Measurements from ENCODE around the gene MSRB1.

DNA sequence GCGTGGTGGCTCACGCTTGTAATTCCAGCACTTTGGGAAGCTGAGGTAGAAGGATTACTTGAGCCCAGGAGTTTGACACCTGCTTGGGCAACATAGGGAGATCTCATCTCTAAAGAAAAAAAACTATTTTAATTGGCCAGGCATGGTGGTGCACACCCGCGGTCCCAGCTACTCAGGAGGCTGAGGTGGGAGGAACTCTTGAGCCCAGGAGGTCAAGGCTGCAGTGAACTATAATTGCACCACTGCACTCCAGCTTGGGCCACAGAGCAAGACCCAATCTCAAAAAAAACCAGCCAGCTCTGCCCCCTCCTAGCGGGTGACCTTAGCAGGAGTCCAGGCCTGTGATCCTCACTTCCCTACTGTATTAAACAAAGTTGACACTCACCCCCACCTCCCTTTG is 18.9 kb downstream of the MSRB1 start:
- TF ChIP-seq, protein P1, sequence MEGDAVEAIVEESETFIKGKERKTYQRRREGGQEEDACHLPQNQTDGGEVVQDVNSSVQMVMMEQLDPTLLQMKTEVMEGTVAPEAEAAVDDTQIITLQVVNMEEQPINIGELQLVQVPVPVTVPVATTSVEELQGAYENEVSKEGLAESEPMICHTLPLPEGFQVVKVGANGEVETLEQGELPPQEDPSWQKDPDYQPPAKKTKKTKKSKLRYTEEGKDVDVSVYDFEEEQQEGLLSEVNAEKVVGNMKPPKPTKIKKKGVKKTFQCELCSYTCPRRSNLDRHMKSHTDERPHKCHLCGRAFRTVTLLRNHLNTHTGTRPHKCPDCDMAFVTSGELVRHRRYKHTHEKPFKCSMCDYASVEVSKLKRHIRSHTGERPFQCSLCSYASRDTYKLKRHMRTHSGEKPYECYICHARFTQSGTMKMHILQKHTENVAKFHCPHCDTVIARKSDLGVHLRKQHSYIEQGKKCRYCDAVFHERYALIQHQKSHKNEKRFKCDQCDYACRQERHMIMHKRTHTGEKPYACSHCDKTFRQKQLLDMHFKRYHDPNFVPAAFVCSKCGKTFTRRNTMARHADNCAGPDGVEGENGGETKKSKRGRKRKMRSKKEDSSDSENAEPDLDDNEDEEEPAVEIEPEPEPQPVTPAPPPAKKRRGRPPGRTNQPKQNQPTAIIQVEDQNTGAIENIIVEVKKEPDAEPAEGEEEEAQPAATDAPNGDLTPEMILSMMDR (IDR thresholded peaks at IDR 0.05 in 2 of 3, conservative IDR thresholded peaks at IDR 0.05 in 1 of 3; ENCODE audit: borderline replicate concordance in 1 of 3, insufficient read depth in 1 of 3, low read depth in 2 of 3, low read length in 2 of 3): no peak
- TF ChIP-seq EZH2 (IDR thresholded peaks at IDR 0.05) (no peak), EZH2phosphoT487 (IDR thresholded peaks at IDR 0.05; ENCODE audit: borderline replicate concordance) (no peak), POLR2A (IDR thresholded peaks at IDR 0.05; ENCODE audit: borderline replicate concordance, extremely low read depth, insufficient read depth, insufficient read length) (no peak), POLR2AphosphoS5 (IDR thresholded peaks at IDR 0.05; ENCODE audit: low read depth, low read length) (no peak)
- TF ChIP-seq, protein P2, sequence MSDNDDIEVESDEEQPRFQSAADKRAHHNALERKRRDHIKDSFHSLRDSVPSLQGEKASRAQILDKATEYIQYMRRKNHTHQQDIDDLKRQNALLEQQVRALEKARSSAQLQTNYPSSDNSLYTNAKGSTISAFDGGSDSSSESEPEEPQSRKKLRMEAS (IDR thresholded peaks at IDR 0.05): no peak
- TF ChIP-seq, protein P3, sequence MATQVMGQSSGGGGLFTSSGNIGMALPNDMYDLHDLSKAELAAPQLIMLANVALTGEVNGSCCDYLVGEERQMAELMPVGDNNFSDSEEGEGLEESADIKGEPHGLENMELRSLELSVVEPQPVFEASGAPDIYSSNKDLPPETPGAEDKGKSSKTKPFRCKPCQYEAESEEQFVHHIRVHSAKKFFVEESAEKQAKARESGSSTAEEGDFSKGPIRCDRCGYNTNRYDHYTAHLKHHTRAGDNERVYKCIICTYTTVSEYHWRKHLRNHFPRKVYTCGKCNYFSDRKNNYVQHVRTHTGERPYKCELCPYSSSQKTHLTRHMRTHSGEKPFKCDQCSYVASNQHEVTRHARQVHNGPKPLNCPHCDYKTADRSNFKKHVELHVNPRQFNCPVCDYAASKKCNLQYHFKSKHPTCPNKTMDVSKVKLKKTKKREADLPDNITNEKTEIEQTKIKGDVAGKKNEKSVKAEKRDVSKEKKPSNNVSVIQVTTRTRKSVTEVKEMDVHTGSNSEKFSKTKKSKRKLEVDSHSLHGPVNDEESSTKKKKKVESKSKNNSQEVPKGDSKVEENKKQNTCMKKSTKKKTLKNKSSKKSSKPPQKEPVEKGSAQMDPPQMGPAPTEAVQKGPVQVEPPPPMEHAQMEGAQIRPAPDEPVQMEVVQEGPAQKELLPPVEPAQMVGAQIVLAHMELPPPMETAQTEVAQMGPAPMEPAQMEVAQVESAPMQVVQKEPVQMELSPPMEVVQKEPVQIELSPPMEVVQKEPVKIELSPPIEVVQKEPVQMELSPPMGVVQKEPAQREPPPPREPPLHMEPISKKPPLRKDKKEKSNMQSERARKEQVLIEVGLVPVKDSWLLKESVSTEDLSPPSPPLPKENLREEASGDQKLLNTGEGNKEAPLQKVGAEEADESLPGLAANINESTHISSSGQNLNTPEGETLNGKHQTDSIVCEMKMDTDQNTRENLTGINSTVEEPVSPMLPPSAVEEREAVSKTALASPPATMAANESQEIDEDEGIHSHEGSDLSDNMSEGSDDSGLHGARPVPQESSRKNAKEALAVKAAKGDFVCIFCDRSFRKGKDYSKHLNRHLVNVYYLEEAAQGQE (IDR thresholded peaks at IDR 0.05; ENCODE audit: low read depth): no peak

All from HCT116 (cell line).